Activated gamma-delta T cell treated with Interleukin-2 at 50 U/mL for 16 hours (primary cell): ENCODE measurements around the gene MSANTD4.
A peak's percentile ranks its signal among the peaks of the same experiment; 100 is the strongest.
"Not testable (repeated sequence)": the region's sequence is repeated elsewhere in the genome, so short reads cannot be mapped to it uniquely, and the experiment has no call there.

Experiments used
- DNase-seq: peaks from one replicate; pipeline ENCODE4 v3.0.0-alpha.2; 2020

The MSANTD4 gene

GRCh38 chr11:106021967-106022794 lies at the start of gene MSANTD4:
Gene MSANTD4, minus strand, starts transcription at chr11:106022240. Its CDS starts 11,323 bp downstream, at chr11:106010917.
- DNase-seq = peak; percentile 94

GRCh38 chr11:106070606-106071005 lies 48.6 kb upstream of the MSANTD4 start:
- no peak for DNase-seq

GRCh38 chr11:106063009-106063408 lies 41.0 kb upstream of the MSANTD4 start:
- DNase-seq = no peak

- no peak for DNase-seq
These were observed 40.2 kb upstream of the MSANTD4 start for GRCh38 chr11:106061954-106062949.

GRCh38 chr11:106061249-106061784 lies 39.3 kb upstream of the MSANTD4 start:
- no peak for DNase-seq

DNA sequence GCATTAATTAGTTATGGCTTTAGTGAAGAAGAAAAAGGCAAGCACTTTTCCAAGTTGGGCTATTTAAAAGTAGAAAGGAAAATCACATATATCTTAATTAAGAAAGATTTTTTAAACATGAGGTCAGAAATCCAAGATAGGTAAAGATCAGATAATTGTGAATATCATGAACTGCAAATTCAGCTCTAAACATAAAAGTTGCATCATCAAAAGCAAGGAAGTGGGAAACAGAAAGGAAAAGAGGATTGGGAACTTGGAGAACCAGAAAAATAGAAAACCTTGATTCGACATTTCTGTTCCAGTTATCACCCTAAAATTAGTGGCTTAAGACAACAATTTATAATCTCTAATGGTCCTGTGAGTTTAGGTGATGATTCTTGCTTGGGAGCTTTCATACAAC lies 37.6 kb upstream of the MSANTD4 start:
- DNase-seq = no peak

DNA sequence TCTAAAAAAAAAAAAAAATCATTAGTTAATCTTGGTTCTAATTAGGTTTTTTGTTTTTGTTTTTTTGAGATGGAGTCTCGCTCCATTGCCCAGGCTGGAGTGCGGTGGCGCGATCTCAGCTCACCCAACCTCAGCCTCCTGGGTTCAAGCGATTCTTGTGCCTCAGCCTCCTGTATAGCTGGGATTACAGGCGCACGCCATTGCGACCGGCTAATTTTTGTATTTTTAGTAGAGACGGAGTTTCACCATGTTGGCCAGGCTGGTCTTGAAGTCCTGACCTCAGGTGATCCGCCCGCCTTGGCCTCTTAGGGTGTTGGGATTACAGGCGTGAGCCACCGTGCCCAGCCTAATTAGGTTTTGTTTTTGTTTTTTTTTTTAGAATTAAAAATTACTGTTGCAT lies 36.3 kb upstream of the MSANTD4 start:
- DNase-seq = not testable (repeated sequence)

- no peak for DNase-seq
These were observed 29.1 kb upstream of the MSANTD4 start for GRCh38 chr11:106051103-106051502.

DNA sequence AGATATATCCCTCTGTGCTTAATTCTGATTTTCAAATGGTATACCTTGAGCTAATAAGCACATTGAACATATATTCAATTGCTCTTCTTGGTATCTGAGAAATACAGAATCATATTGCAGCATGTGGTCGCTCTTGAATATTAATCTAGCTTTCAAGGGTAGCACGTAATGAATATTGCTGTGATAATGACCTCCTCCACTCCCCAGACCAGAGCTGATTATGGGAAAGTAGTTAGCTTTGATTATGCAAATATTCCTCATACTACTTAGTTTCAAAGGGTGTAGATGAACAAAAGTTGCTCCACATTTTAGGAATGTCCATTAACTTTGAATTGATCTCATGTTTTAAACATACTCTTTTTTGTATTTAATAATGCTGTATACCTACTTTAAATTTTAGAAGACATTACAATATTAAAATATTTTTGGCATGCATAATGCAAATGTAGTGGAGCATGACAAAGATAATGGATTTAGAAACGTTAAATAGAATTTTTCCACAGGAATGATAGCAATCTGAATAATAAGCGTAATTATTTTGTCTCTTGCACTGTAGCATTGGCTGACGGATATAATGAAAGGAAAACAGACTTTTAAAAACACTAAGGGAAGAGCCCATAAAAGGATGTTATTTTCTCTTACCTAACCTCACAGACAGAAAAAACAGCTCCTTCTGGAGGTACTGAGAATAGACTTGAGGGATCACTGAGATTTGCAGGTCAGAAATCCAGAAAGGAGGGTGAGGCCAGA lies 27.9 kb upstream of the MSANTD4 start:
- no peak for DNase-seq

DNA sequence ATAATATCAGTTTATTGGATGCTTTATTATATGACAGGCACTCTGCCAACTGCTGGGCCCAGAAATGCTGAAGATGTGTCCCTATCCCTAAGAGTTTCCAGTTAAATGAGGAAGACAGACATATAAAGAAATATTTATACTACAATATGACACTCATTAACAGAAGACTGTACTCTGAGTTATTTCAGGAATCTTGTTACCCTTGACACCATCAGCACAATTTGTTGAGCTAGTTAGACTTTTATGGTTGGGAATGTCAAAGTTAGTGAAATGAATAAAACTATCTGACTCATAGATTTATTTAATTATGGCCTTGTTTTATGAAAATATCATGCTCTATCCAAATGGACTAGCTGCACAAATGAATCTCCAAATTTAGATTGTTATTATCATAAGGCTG lies 25.6 kb upstream of the MSANTD4 start:
- DNase-seq = no peak

GRCh38 chr11:106043540-106043939 lies 21.5 kb upstream of the MSANTD4 start:
- no peak for DNase-seq

GRCh38 chr11:106032861-106033260 lies 10.8 kb upstream of the MSANTD4 start:
- DNase-seq = no peak

DNA sequence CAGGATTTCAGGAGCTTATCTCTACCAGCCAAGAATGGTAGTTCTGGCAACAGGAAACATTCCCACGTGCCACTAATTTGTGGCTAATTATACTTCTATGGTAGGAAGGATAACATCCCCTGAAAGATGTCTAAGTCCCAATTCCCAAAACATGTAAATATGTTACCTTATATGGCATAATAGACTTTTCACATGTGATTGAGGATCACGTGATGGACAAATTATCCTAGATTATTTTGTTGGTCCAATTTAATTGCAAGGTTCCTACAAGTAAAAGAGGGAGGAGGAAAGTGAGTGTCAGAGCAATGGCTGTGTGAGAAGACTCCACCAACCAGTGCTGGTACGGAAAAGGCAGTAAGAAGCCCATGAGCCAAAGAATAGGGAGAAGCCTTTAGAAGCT lies 9.9 kb upstream of the MSANTD4 start:
- DNase-seq = no peak

- no peak for DNase-seq
These were observed 9.3 kb upstream of the MSANTD4 start for GRCh38 chr11:106031202-106031810.

GRCh38 chr11:106030609-106031008 lies 8.6 kb upstream of the MSANTD4 start:
- DNase-seq = no peak

DNA sequence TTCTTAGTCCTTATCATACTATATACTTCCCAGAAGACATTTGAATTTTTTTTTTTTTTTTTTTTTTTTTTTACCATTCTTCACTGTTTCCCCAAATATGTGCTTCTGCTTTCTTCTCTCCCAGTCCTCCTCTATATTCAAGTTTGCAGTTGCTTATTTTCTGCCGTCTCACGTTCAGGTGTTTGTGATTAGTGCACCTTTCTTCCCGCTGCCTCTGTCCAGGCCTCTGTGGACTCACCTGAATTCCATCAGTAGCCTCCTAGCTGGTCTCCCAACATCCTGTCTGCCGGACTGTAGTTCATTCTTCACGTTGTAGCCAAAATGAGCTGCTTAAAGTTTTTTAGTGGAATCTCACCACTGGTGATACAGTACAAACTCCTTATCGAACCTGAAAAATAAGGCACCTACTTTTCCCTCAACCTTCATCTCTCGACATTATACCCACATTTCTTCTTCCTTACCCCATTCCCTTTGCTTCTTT lies 795 bp upstream of the MSANTD4 start:
- DNase-seq = no peak

DNA sequence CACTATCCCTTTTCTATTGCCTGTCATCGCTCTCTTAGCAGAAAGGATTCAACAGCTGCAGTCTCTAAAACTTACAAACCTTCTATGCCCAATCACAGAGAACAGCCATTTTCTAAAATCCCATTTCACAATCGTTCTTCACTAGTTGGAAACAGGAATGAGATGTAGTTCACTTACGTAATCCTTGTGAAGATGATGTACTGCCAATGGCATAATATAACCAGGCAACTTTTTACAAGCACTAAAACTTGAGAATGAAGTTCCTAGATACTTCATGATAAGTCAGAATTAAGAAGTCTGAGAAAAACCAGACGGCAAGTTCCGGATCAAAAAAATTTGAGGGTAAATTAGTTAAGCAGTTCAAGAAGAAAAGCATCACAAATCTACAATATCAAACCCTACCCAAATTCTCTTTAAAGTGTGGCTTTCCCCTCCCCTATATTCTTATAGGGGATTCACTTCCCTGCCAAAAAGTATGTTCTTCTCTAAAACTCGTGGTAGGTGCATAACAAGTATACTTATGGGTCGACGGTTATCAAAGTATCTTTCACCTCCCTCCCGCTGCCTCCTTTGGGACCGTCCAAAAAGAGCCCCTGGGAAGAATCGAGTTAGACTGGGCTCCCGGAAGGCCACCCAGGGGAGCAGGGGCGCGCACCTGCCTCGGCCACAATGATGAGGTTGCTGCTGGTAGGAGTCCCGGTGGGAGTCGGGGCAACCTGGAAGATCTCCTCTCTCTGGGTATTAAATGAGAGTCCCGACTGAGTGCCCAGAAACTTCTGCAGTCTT lies 666 bp downstream of the MSANTD4 start:
- no peak for DNase-seq

- no peak for DNase-seq
These were observed 4.9 kb downstream of the MSANTD4 start for GRCh38 chr11:106017093-106017492.

- DNase-seq = no peak
These were observed 7.0 kb downstream of the MSANTD4 start for GRCh38 chr11:106015066-106015465.

GRCh38 chr11:106014620-106015019 lies 7.4 kb downstream of the MSANTD4 start:
- no peak for DNase-seq

GRCh38 chr11:106014035-106014434 lies 8.0 kb downstream of the MSANTD4 start:
- no peak for DNase-seq
